Fibroblast of skin of right biceps (primary cell): ENCODE results near the gene PCDHGA9.
"Not testable (repeated sequence)": the region's sequence is repeated elsewhere in the genome, so short reads cannot be mapped to it uniquely, and the experiment has no call there.

Source experiments
- DNase-seq: peaks from one replicate; pipeline ENCODE4 v3.0.0-alpha.2; 2013

Gene PCDHGA9

DNA sequence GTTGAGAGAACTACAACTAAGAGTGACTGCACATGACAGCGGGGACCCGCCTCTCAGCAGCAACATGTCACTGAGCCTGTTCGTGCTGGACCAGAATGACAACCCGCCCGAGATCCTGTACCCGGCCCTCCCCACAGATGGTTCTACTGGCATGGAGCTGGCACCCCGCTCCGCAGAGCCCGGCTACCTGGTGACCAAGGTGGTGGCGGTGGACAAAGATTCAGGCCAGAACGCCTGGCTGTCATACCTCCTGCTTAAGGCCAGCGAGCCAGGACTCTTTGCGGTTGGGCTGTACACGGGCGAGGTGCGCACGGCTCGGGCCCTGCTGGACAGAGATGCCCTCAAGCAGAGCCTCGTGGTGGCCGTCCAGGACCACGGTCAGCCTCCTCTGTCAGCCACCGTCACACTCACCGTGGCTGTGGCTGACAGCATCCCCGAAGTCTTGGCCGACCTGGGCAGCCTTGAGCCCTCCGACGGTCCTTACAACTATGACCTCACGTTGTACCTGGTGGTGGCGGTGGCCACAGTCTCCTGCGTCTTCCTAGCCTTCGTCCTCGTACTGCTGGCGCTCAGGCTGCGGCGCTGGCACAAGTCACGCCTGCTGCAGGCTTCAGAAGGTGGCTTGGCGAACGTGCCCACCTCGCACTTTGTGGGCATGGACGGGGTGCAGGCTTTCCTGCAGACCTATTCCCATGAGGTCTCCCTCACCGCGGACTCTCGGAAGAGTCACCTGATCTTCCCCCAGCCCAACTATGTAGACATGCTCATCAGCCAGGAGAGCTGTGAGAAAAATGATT lies 17.9 kb upstream of the PCDHGA9 start:
- DNase-seq, result no peak

DNA sequence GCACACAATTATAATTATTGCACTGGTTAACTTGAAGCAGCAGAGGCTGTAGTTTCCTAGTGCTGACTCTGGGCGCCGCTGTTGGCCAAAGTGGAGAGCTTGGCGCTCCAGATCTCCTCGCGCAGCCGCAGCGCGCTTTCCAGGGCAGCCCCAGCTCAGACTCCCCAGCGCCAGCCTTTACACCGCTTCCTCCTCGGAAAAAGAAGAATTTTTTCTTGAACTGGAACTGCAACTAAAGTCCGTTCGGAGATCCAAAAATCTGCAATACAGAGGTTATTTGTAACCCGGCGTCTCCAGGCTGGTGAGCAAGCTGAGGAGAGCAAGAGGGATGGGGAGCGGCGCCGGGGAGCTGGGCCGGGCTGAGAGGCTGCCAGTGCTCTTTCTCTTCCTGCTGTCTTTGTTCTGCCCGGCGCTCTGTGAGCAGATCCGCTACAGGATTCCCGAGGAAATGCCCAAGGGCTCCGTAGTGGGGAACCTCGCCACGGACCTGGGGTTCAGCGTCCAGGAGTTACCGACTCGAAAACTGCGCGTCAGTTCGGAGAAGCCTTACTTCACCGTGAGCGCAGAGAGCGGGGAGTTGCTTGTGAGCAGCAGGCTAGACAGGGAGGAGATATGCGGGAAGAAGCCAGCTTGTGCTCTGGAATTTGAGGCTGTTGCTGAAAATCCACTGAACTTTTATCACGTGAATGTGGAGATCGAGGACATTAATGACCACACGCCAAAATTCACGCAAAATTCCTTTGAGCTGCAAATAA lies 14.8 kb upstream of the PCDHGA9 start, which contains the start of gene PCDHGB4:
PCDHGB4 (plus strand) TSS at position 142 of the 755 bp plus-strand sequence; CDS start at position 329, 187 bp downstream.
- DNase-seq, result peak; percentile 68

DNA sequence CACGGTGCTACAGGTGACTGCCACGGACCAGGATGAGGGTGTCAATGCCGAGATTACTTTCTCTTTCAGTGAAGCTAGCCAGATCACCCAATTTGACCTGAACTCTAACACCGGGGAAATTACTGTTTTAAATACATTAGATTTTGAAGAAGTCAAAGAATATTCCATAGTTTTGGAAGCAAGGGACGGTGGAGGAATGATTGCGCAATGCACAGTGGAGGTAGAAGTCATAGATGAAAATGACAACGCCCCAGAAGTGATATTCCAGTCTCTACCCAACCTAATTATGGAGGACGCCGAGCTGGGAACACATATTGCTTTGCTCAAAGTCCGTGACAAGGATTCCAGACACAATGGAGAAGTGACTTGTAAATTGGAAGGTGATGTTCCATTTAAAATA lies 13.9 kb upstream of the PCDHGA9 start:
- DNase-seq, result no peak

DNA sequence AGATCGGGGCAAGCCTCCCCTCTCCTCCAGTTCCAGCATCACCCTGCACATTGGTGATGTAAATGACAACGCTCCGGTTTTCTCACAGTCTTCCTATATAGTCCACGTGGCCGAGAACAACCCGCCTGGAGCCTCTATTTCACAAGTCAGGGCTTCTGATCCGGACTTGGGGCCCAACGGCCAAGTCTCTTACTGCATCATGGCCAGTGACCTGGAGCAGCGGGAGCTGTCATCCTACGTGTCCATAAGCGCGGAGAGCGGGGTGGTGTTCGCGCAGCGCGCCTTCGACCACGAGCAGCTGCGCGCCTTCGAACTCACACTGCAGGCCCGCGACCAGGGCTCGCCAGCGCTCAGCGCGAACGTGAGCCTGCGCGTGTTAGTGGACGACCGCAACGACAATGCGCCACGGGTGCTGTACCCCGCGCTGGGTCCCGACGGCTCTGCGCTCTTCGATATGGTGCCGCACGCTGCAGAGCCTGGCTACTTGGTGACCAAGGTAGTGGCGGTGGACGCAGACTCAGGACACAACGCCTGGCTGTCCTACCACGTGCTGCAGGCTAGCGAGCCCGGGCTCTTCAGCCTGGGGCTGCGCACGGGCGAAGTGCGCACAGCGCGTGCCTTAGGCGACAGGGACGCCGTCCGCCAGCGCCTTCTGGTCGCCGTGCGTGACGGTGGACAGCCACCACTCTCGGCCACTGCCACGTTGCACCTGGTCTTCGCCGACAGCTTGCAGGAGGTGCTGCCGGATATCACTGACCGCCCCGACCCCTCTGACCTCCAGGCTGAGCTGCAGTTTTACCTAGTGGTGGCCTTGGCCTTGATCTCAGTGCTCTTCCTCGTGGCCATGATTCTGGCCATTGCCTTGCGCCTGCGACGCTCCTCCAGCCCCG lies 13.2 kb upstream of the PCDHGA9 start:
- no peak for DNase-seq

DNA sequence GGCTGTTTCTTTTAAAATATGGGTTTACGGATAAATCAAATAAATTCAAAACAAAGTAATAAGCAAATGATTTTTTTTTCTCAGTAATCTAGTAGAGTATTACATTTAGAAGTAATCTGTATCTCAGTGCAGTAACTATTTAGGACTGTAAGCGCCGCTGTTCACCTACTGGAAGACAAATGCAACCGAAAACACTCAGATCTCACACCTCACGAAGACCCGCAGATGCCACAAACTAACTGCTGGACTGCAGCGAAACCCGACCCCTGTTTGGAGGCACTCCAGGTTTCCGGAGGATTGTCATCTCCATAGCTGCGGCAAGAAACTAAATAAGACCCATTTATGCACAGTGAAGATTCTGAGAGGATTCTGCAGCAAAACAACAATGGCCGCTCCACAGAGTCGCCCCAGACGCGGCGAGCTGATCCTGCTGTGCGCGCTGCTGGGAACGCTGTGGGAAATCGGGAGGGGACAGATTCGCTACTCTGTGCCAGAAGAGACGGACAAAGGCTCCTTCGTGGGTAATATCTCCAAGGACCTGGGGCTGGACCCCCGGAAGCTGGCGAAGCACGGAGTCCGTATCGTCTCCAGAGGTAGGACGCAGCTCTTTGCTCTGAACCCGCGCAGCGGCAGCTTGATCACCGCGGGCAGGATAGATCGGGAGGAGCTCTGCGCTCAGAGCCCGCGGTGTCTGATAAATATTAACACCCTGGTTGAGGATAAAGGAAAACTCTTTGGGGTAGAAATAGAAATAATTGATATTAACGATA lies 10.0 kb upstream of the PCDHGA9 start, which contains the start of gene PCDHGA8:
PCDHGA8 (plus strand) TSS at position 205 of the 770 bp plus-strand sequence; CDS start at position 386, 181 bp downstream.
- peak; percentile 57 for DNase-seq

DNA sequence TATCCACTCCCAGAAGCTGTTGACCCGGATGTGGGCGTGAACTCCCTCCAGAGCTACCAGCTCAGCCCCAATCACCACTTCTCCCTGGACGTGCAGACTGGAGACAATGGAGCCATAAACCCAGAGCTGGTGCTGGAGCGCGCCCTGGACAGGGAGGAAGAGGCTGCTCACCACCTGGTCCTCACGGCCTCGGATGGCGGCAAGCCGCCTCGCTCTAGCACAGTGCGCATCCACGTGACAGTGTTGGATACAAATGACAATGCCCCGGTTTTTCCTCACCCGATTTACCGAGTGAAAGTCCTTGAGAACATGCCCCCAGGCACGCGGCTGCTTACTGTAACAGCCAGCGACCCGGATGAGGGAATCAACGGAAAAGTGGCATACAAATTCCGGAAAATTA lies 9.3 kb upstream of the PCDHGA9 start:
- no peak for DNase-seq

DNA sequence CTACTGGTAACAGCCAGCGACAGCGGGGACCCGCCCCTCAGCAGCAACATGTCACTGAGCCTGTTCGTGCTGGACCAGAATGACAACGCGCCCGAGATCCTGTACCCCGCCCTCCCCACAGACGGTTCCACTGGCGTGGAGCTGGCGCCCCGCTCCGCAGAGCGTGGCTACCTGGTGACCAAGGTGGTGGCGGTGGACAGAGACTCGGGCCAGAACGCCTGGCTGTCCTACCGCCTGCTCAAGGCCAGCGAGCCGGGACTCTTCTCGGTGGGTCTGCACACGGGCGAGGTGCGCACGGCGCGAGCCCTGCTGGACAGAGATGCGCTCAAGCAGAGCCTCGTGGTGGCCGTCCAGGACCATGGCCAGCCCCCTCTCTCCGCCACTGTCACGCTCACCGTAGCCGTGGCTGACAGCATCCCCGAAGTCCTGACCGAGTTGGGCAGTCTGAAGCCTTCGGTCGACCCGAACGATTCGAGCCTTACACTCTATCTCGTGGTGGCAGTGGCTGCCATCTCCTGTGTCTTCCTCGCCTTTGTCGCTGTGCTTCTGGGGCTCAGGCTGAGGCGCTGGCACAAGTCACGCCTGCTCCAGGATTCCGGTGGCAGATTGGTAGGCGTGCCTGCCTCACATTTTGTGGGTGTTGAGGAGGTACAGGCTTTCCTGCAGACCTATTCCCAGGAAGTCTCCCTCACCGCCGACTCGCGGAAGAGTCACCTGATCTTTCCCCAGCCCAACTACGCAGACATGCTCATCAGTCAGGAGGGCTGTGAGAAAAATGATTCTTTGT lies 8.0 kb upstream of the PCDHGA9 start:
- not testable (repeated sequence) for DNase-seq

DNA sequence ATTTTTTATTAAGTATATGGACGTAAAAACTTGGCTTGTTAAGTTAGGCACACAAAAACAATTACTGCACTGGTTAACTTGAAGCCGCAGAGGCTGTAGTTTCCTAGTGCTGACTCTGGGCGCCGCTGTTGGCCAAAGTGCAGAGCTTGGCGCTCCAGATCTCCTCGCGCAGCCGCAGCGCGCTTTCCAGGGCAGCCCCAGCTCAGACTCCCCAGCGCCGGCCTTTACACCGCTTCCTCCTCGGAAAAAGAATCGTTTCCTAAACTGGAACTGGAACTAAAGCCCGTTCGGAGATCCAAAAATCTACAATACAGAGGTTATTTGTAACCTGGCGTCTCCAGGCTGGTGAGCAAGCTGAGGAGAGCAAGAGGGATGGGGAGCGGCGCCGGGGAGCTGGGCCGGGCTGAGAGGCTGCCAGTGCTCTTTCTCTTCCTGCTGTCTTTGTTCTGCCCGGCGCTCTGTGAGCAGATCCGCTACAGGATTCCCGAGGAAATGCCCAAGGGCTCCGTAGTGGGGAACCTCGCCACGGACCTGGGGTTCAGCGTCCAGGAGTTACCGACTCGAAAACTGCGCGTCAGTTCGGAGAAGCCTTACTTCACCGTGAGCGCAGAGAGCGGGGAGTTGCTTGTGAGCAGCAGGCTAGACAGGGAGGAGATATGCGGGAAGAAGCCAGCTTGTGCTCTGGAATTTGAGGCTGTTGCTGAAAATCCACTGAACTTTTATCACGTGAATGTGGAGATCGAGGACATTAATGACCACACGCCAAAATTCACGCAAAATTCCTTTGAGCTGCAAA lies 4.6 kb upstream of the PCDHGA9 start, which contains the start of gene PCDHGB5:
PCDHGB5 (plus strand) TSS at position 192 of the 796 bp plus-strand sequence; CDS start at position 373, 181 bp downstream.
- DNase-seq, result peak; percentile 70

DNA sequence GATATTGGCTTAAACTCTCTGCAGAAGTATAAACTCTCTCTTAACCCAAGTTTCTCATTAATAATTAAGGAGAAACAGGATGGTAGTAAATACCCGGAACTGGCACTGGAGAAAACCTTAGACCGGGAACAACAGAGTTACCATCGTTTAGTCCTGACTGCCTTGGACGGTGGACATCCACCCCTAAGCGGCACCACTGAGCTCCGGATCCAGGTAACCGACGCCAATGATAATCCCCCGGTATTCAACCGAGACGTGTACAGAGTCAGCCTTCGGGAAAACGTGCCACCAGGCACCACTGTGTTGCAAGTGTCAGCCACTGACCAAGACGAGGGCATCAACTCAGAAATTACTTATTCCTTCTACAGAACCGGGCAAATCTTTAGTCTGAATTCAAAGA lies 4.0 kb upstream of the PCDHGA9 start:
- DNase-seq, result no peak

DNA sequence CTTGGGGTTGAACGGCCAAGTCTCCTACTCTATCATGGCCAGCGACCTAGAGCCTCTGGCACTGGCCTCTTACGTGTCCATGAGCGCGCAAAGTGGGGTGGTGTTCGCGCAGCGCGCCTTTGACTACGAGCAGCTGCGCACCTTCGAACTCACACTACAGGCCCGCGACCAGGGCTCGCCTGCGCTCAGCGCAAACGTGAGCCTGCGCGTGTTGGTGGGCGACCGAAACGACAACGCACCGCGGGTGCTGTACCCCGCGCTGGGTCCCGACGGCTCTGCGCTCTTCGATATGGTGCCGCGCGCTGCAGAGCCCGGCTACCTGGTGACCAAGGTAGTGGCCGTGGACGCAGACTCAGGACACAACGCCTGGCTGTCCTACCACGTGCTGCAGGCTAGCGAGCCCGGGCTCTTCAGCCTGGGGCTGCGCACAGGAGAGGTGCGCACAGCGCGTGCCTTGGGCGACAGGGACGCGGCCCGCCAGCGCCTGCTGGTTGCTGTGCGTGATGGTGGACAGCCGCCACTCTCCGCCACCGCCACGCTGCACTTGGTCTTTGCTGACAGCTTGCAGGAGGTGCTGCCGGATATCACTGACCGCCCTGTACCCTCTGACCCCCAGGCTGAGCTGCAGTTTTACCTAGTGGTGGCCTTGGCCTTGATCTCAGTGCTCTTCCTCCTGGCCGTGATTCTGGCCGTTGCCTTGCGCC lies 2.9 kb upstream of the PCDHGA9 start:
- DNase-seq, result no peak

DNA sequence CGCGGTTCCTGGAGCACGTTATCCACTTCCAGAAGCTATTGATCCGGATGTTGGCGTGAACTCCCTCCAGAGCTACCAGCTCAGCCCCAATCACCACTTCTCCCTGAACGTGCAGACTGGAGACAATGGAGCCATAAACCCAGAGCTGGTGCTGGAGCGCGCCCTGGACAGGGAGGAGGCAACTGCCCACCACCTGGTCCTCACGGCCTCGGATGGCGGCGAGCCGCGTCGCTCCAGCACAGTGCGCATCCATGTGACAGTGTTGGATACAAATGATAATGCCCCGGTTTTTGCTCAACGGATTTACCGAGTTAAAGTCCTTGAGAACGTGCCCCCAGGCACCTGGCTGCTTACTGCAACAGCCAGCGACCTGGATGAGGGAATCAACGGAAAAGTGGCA lies 809 bp downstream of the PCDHGA9 start:
- DNase-seq, result no peak

DNA sequence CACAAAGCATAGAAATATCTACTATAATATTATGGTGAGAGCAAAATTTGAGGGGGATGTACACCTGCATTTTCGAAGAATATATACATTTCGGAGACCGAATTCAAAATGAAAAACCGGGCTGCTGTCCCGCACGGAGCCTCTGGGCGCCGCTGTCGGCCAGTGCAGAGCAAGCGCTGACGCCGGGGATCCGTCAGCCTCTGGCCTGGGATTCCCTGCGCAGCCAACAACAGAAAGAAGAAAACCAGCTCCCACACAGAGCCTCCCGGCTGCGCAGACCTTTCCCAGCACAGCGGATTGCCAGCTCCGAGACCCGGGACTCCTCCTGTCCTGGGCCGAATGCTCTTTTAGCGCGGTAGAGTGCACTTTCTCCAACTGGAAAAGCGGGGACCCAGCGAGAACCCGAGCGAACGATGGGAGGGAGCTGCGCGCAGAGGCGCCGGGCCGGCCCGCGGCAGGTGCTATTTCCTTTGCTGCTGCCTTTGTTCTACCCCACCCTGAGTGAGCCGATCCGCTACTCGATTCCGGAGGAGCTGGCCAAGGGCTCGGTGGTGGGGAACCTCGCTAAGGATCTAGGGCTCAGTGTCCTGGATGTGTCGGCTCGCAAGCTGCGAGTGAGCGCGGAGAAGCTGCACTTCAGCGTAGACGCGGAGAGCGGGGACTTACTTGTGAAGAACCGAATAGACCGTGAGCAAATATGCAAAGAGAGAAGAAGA lies 5.4 kb downstream of the PCDHGA9 start, which contains the start of gene PCDHGB6:
PCDHGB6 (plus strand) TSS at position 232 of the 716 bp plus-strand sequence; CDS start at position 414, 182 bp downstream.
- peak; percentile 53 for DNase-seq

DNA sequence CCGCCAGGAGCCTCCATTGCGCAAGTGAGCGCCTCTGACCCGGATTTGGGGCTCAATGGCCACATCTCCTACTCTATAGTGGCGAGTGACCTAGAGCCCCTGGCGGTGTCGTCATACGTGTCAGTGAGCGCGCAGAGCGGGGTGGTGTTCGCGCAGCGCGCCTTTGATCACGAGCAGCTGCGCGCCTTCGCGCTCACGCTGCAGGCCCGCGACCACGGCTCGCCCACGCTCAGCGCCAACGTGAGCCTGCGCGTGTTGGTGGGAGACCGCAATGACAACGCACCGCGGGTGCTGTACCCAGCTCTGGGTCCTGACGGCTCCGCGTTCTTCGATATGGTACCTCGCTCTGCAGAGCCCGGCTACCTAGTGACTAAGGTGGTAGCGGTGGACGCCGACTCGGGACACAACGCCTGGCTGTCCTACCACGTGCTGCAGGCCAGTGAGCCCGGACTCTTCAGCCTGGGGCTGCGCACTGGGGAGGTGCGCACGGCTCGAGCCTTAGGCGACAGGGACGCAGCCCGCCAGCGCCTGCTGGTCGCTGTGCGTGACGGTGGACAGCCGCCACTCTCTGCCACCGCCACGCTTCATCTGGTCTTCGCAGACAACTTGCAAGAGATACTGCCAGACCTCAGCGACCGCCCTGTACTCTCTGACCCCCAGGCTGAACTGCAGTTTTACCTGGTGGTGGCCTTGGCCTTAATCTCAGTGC lies 7.2 kb downstream of the PCDHGA9 start:
- DNase-seq, result no peak

DNA sequence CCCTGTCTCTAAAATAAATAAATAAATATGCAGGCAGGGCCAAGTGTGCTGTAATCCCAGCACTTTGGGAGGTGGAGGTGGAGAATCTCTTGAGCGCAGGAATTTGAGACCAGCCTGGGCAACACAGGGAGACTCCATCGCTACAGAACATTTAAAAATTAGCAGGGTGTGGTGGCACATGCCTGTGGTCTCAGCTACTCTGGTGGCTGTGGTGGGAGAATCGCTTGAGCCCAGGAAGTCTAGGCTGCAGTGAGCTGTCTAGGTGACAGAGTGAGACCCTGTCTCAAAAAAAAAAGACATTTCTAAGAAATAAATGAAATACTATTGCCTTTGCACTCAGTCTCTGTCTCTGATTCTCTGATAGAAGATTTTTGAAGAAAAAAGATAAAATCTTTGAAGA lies 9.0 kb downstream of the PCDHGA9 start:
- no peak for DNase-seq

DNA sequence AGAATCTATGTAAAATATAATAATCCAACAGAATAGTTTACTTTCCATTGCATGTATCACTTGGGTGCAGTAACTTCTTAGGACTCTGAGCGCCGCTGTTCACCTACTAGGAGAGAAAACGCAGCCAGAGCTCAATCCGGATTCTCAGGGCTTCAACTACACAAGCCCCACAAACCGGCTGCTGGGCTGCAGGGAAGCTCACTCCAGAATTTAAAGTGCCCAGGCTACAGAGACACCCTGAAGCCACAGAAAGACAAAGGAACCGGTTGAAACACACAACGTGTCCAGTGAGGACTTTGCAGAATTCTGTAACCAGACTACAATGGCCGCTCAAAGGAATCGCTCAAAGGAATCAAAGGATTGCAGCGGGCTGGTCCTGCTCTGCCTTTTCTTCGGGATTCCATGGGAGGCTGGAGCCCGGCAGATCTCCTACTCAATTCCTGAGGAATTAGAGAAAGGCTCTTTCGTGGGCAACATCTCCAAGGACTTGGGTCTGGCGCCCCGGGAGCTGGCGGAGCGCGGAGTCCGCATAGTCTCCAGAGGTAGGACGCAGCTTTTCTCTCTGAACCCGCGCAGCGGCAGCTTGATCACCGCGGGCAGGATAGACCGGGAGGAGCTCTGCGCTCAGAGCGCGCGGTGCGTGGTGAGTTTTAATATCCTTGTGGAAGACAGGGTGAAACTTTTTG lies 10.4 kb downstream of the PCDHGA9 start, which contains the start of gene PCDHGA10:
PCDHGA10 (plus strand) TSS at position 134 of the 686 bp plus-strand sequence; CDS start at position 323, 189 bp downstream.
- DNase-seq, result peak; percentile 75

DNA sequence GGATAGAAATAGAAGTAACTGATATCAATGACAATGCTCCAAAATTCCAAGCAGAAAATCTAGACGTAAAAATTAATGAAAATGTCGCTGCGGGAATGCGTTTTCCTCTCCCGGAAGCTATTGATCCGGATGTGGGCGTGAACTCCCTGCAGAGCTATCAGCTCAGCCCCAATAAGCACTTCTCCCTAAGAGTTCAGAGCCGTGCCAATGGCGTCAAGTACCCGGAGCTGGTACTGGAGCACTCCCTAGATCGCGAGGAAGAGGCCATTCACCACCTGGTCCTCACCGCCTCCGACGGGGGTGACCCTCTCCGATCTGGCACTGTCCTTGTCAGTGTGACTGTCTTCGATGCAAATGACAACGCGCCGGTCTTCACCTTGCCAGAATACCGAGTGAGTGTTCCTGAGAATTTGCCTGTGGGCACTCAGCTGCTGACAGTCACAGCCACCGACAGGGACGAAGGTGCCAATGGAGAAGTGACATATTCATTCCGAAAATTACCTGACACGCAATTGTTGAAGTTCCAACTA lies 11.0 kb downstream of the PCDHGA9 start:
- DNase-seq, result no peak
